HCT116 (cell line): ENCODE data around the gene NMNAT3. TPM values are rescaled to one million over a fixed set of nuclear protein-coding genes. Genes with fewer than 3 reads are reported as not detected.

Experiments
- ATAC-seq: fragments of 200-7000 bp; cut with Tn5 transposase; 2 replicates; pipeline ENCODE4 v1.9.1; 2020; ENCODE audit warnings: mild to moderate bottlenecking, moderate library complexity
- BruUV-seq: library from RNA; stranded (reverse); fragments of 400-500 nt; replicated peaks from 2 replicates; lab custom pipeline; 2021; lab: Mats Ljungman, UMichigan
- CTCF ChIA-PET: fragments of 300-600 bp; sonication (Branson Sonifier 250); formaldehyde crosslinking; loops from one replicate; lab custom pipeline; 2021; ENCODE audit warnings: antibody characterized with exemption; lab: Charles Lee
- POLR2A ChIA-PET: fragments of 300-600, 350-600 bp; sonication (Branson Sonifier 250); formaldehyde crosslinking; loops from one replicate; lab custom pipeline; 2021; ENCODE audit warnings: antibody characterized with exemption; lab: Charles Lee
- RAD21 ChIA-PET, 2 experiments: fragments of 300-600 bp; sonication (Branson Sonifier 250); formaldehyde crosslinking; loops; one replicate each; lab custom pipeline; 2023; ENCODE audit warnings: low total read pairs in 2 of 2; ENCODE audit not compliant: uncharacterized antibody in 2 of 2, unreplicated experiment in 2 of 2, low non-redundant PET in 1 of 2; lab: Charles Lee
- DNase-seq: peaks from one replicate; pipeline ENCODE4 v3.0.0-alpha.2; 2010; ENCODE audit warnings: low read depth, low spot score
- H2AFZ ChIP-seq: fragments of 200-600 bp; shearing (Covaris generic), sonication (generic); 2 replicates; pipeline ENCODE4 v1.6.1; 2017; ENCODE audit warnings: low read depth, mixed run types, mixed read lengths, antibody characterized with exemption, low read length; ENCODE audit not compliant: poor library complexity, severe bottlenecking
- H3K27ac ChIP-seq: 2 replicates; pipeline ENCODE4 v1.5.1; 2012; ENCODE audit warnings: low read depth, low read length
- H3K27me3 ChIP-seq: fragments of 200-600 bp; sonication (generic); 2 replicates; pipeline ENCODE4 v1.6.1; 2016; ENCODE audit warnings: mixed run types, low read length, mixed read lengths; ENCODE audit not compliant: insufficient read depth
- H3K36me3 ChIP-seq, 2 experiments: fragments of 200-500 bp in 1 of 2; fragments of 200-600 bp in 1 of 2; sonication (Bioruptor generic) in 1 of 2; sonication (generic) in 1 of 2; 2 replicates each; pipeline versions ENCODE4 v1.5.1 to v1.6.1; 2014 to 2016; ENCODE audit warnings: low read length in 2 of 2, inconsistent platforms in 1 of 2, mixed read lengths in 1 of 2, mixed run types in 1 of 2; ENCODE audit not compliant: insufficient read depth in 2 of 2, control insufficient read depth in 1 of 2
- H3K4me1 ChIP-seq, 2 experiments: fragments of 200-600 bp in 1 of 2; sonication (generic) in 1 of 2; 2 replicates each; pipeline versions ENCODE4 v1.5.1 to v1.6.1; 2012 to 2017; ENCODE audit warnings: low read length in 2 of 2, inconsistent platforms in 1 of 2, mild to moderate bottlenecking in 1 of 2, mixed read lengths in 1 of 2, mixed run types in 1 of 2, moderate library complexity in 1 of 2; ENCODE audit not compliant: insufficient read depth in 2 of 2, control insufficient read depth in 1 of 2
- H3K4me2 ChIP-seq: fragments of 200-600 bp; sonication (generic); 2 replicates; pipeline ENCODE4 v1.6.1; 2017; ENCODE audit warnings: mixed run types, low read length, mixed read lengths
- H3K4me3 ChIP-seq, 2 experiments: fragments of 200-600 bp in 1 of 2; sonication (generic) in 1 of 2; replicated peaks in 1 of 2; 2 replicates each; pipeline ENCODE4 v1.5.1; 2011 to 2016; ENCODE audit warnings: low read length in 2 of 2, control low read depth in 1 of 2, low read depth in 1 of 2, mild to moderate bottlenecking in 1 of 2, mixed read lengths in 1 of 2, mixed run types in 1 of 2
- H3K79me2 ChIP-seq: fragments of 200-600 bp; sonication (generic); 2 replicates; pipeline ENCODE4 v1.6.1; 2017; ENCODE audit warnings: mild to moderate bottlenecking, mixed run types, low read length, moderate library complexity, mixed read lengths; ENCODE audit not compliant: insufficient read depth
- H3K9ac ChIP-seq: fragments of 200-600 bp; sonication (generic); 2 replicates; pipeline ENCODE4 v1.6.1; 2016; ENCODE audit warnings: low read length, mixed read lengths
- H3K9me2 ChIP-seq: fragments of 200-600 bp; sonication (generic), shearing (Covaris generic); 2 replicates; pipeline ENCODE4 v1.6.1; 2017; ENCODE audit warnings: mixed run types, mild to moderate bottlenecking, moderate library complexity; ENCODE audit not compliant: insufficient read depth
- H3K9me3 ChIP-seq, 2 experiments: fragments of 200-500 bp in 1 of 2; fragments of 200-600 bp in 1 of 2; sonication (Bioruptor generic) in 1 of 2; sonication (generic) in 1 of 2; 2 replicates each; pipeline ENCODE4 v1.6.1; 2014 to 2017; ENCODE audit warnings: low read length in 2 of 2, mixed read lengths in 2 of 2, inconsistent platforms in 1 of 2, low read depth in 1 of 2, mild to moderate bottlenecking in 1 of 2, mixed run types in 1 of 2, moderate library complexity in 1 of 2; ENCODE audit not compliant: control insufficient read depth in 1 of 2, insufficient read depth in 1 of 2
- H4K20me1 ChIP-seq: fragments of 200-600 bp; sonication (generic), shearing (Covaris generic); 2 replicates; pipeline ENCODE4 v1.6.1; 2017; ENCODE audit warnings: mixed run types, mild to moderate bottlenecking, moderate library complexity; ENCODE audit not compliant: insufficient read depth
- ATF3 ChIP-seq: IDR thresholded peaks from 2 replicates; pipeline ENCODE4 v1.6.1; 2012
- CEBPB ChIP-seq: IDR thresholded peaks from 2 replicates; pipeline ENCODE4 v1.6.1; 2012; ENCODE audit warnings: low read depth
- CTCF ChIP-seq, 3 experiments: fragments of 200-600 bp in 1 of 3; sonication (generic) in 1 of 3; IDR thresholded peaks in 2 of 3; conservative IDR thresholded peaks in 1 of 3; 2 replicates each; pipeline ENCODE4 v1.5.1; 2012 to 2017; ENCODE audit warnings: low read depth in 2 of 3, low read length in 2 of 3, antibody characterized with exemption in 1 of 3, borderline replicate concordance in 1 of 3, control low read depth in 1 of 3, mild to moderate bottlenecking in 1 of 3, mixed read lengths in 1 of 3, mixed run types in 1 of 3, moderate library complexity in 1 of 3; ENCODE audit not compliant: insufficient read depth in 1 of 3
- JUND ChIP-seq: IDR thresholded peaks from 2 replicates; pipeline ENCODE4 v1.6.1; 2012
- RAD21 ChIP-seq: IDR thresholded peaks from 2 replicates; pipeline ENCODE4 v1.6.1; 2012; ENCODE audit warnings: low read depth, mild to moderate bottlenecking
- SP1 ChIP-seq: IDR thresholded peaks from 2 replicates; pipeline ENCODE4 v1.6.1; 2012; ENCODE audit warnings: low read depth
- TCF7L2 ChIP-seq: IDR thresholded peaks from 2 replicates; pipeline ENCODE4 v1.7.0; 2011; ENCODE audit warnings: borderline replicate concordance, inconsistent platforms; ENCODE audit not compliant: insufficient read depth, insufficient read length; ENCODE audit errors: extremely low read depth
- ZBTB33 ChIP-seq: IDR thresholded peaks from 2 replicates; pipeline ENCODE4 v1.6.1; 2011; ENCODE audit warnings: mild to moderate bottlenecking, low read length, moderate library complexity; ENCODE audit not compliant: insufficient replicate concordance; ENCODE audit errors: extremely low read depth
- ZFX ChIP-seq: fragments of 450-650 bp; IDR thresholded peaks from 2 replicates; pipeline ENCODE4 v1.6.1; 2017
- intact Hi-C: fragments of 100-400 bp; cut with micrococcal nuclease; formaldehyde crosslinking; loops from 2 replicates; pipeline ENCODE4 v1.10.0; 2022
- total RNA-seq: library from RNA; stranded (reverse); gene quantifications from one replicate; pipeline ENCODE4 v1.2.1, GENCODE V29; 2021; ENCODE audit not compliant: unreplicated experiment

Gene NMNAT3
- total RNA-seq, 1 experiment from 2014 or later, result 5.7 TPM

GRCh38 chr3:139526146-139526545 lies 151.6 kb downstream of the NMNAT3 start:
- intact Hi-C loops, result no loop called here
- RAD21 ChIA-PET, result no interaction called here
- POLR2A ChIA-PET, result no interaction called here
- no peak overlapping the region for H2AFZ ChIP-seq
- no peak overlapping the region for H3K4me2 ChIP-seq
- H3K9ac ChIP-seq, result no peak overlapping the region
- no peaks in the 10 kb centered on the region for H4K20me1 ChIP-seq
- H3K4me3 ChIP-seq, result no peak overlapping the region
- H3K36me3 ChIP-seq, result no peaks in the 10 kb centered on the region
- H3K27me3 ChIP-seq, result no peaks in the 10 kb centered on the region
- CTCF ChIA-PET, result no interaction called here
- H3K27ac ChIP-seq, result no peak overlapping the region
- DNase-seq, result no peak
- peaks cover 0 to 5% of the 10 kb centered on the region in 2 experiments; a peak in 1 of 4 replicates for H3K4me1 ChIP-seq
- H3K9me3 ChIP-seq, result no peaks in the 10 kb centered on the region
- BruUV-seq, result no TSS peak
- ATAC-seq, result no peak
- TF ChIP-seq CTCF (IDR thresholded peaks at IDR 0.05 in 2 of 3, conservative IDR thresholded peaks at IDR 0.05 in 1 of 3; ENCODE audit: borderline replicate concordance in 1 of 3, insufficient read depth in 1 of 3, low read depth in 2 of 3, low read length in 2 of 3) (no peak), RAD21 (no peak), TCF7L2 (no peak), ZFX (no peak), CEBPB (no peak), JUND (no peak), ZBTB33 (no peak), ATF3 (no peak), SP1 (no peak)
- H3K79me2 ChIP-seq, result no peaks in the 10 kb centered on the region; the same call in 1 of the 2 replicates
- H3K9me2 ChIP-seq, result no peaks in the 10 kb centered on the region
